ENCODE data around the gene DMRTB1. TPM values are rescaled to one million over a fixed set of nuclear protein-coding genes. Genes with fewer than 3 reads are reported as not detected.

The DMRTB1 gene
- total and polyA plus RNA-seq, 9 of the 15 experiments (the other 6 are each of a cell fraction or from before 2014, with no cell fraction given): 0.06 to 0.35 (median 0.13) TPM; not detected in 3

- intact Hi-C loops (cut with micrococcal nuclease): no loop called here
- WGBS (ENCODE audit: insufficient coverage, low coverage, missing lambda C conversion rate): 7% methylated on average over 26 of the region's 27 CpGs
- no peak overlapping the region for H3K27ac ChIP-seq (ENCODE audit: extremely low read depth, low read depth, low read length)
- no peaks in the 10 kb centered on the region for H3K9me3 ChIP-seq (replicated peaks; ENCODE audit: control insufficient read depth, insufficient read depth, low read depth, low read length)
- peaks cover 8% of the 10 kb centered on the region for H4K20me1 ChIP-seq (replicated peaks; ENCODE audit: control insufficient read depth, insufficient read depth, low read length)
- no peak for FAIRE-seq
- H3K79me2 ChIP-seq (ENCODE audit: control insufficient read depth, insufficient read depth, low read length): no peaks in the 10 kb centered on the region
- ATAC-seq: no peak
- H3K9ac ChIP-seq (ENCODE audit: insufficient read depth in 1 of 2, low read depth in 2 of 2, low read length in 2 of 2): no peak overlapping the region; a peak in 1 of 4 replicates
- no peaks in the 10 kb centered on the region for H3K36me3 ChIP-seq (ENCODE audit: control insufficient read depth, insufficient read depth, low read length)
- peaks cover 53 to 84% of the 10 kb centered on the region in 2 experiments for H3K27me3 ChIP-seq (ENCODE audit: control insufficient read depth in 2 of 2, insufficient read depth in 2 of 2, low read length in 2 of 2)
- H3K9me1 ChIP-seq (ENCODE audit: control insufficient read depth, insufficient read depth, low read length): peaks cover 4% of the 10 kb centered on the region
- H2AFZ ChIP-seq (ENCODE audit: low read depth, low read length): no peak overlapping the region
- TF ChIP-seq ZNF609 (CRISPR knock-in tag; IDR thresholded peaks at IDR 0.05; ENCODE audit: borderline replicate concordance) (no peak), EP400 (IDR thresholded peaks at IDR 0.05) (no peak), SP1 (CRISPR knock-in tag; IDR thresholded peaks at IDR 0.05) (no peak), PHTF2 (CRISPR knock-in tag; IDR thresholded peaks at IDR 0.05) (no peak), JUN (IDR thresholded peaks at IDR 0.05; ENCODE audit: borderline replicate concordance, low read depth, low read length) (no peak), JUN (CRISPR knock-in tag; IDR thresholded peaks at IDR 0.05; ENCODE audit: borderline replicate concordance) (no peak), MXI1 (IDR thresholded peaks at IDR 0.05; ENCODE audit: low read depth, low read length) (no peak), MBD1 (CRISPR knock-in tag; IDR thresholded peaks at IDR 0.05) (no peak)
- no peak for DNase-seq (ENCODE audit: extremely low read depth in 1 of 4, low spot score in 3 of 4)
- no TSS peak for BruUV-seq (replicated peaks)
- peaks cover 0 to 16% of the 10 kb centered on the region in 2 experiments; a peak in 1 of 5 replicates for H3K4me1 ChIP-seq (replicated peaks in 1 of 2; ENCODE audit: control insufficient read depth in 2 of 2, insufficient read depth in 2 of 2, low read length in 2 of 2)
- no peak overlapping the region for H3K4me3 ChIP-seq
- ChIA-PET CTCF (ENCODE audit: low intra/inter-chr PET ratio) (interaction anchor here (0.6 kb wide), 1 partner anchor 673 kb away, joined by 3 read pairs; no protein-coding TSS in a partner anchor), POLR2A (interaction anchor here (0.6 to 1.0 kb wide), 2 partner anchors 17 to 113 kb away, joined by 3 to 5 read pairs; no protein-coding TSS in a partner anchor)
- in situ Hi-C loops (cut with MboI): no loop called here
- H3K4me2 ChIP-seq (ENCODE audit: insufficient read depth, low read length): no peak overlapping the region
Measured at GRCh38 chr1:53503433-53504217, 44.4 kb downstream of the DMRTB1 start.

Data from K562 (cell line).